DOHH2 (cell line): ENCODE data around the gene SLC12A4.
"Not testable (repeated sequence)": the region's sequence is repeated elsewhere in the genome, so short reads cannot be mapped to it uniquely, and the experiment has no call there.

Experiments
- H3F3A ChIP-seq: fragments of 200-600 bp; sonication (generic), shearing (Covaris generic); 2 replicates; pipeline ENCODE4 v1.6.0; 2016; ENCODE audit warnings: antibody characterized with exemption, mild to moderate bottlenecking; ENCODE audit not compliant: control insufficient read depth, insufficient read depth
- H3K27ac ChIP-seq: fragments of 200-600 bp; sonication (generic); 2 replicates; pipeline ENCODE4 v1.5.1; 2014; ENCODE audit warnings: low read depth, mild to moderate bottlenecking, low read length, moderate library complexity
- H3K27me3 ChIP-seq: fragments of 200-600 bp; sonication (generic); 2 replicates; pipeline ENCODE4 v1.6.1; 2014; ENCODE audit warnings: mild to moderate bottlenecking, low read length, mixed read lengths; ENCODE audit not compliant: control insufficient read depth
- H3K36me3 ChIP-seq: fragments of 200-600 bp; sonication (generic); 2 replicates; pipeline ENCODE4 v1.6.1; 2014; ENCODE audit warnings: mild to moderate bottlenecking, low read length, moderate library complexity, mixed read lengths; ENCODE audit not compliant: control insufficient read depth
- H3K4me1 ChIP-seq: fragments of 200-600 bp; sonication (generic); 2 replicates; pipeline ENCODE4 v1.6.1; 2014; ENCODE audit warnings: mild to moderate bottlenecking, low read length, mixed read lengths; ENCODE audit not compliant: control insufficient read depth
- H3K4me2 ChIP-seq: fragments of 200-600 bp; sonication (generic); 2 replicates; pipeline ENCODE4 v1.6.0; 2014; ENCODE audit warnings: mild to moderate bottlenecking, low read length, moderate library complexity
- H3K4me3 ChIP-seq: fragments of 200-600 bp; sonication (generic); 2 replicates; pipeline ENCODE4 v1.5.1; 2014; ENCODE audit warnings: mild to moderate bottlenecking, low read length, mixed read lengths
- H3K79me2 ChIP-seq: fragments of 200-600 bp; sonication (generic); 2 replicates; pipeline ENCODE4 v1.6.1; 2014; ENCODE audit warnings: mild to moderate bottlenecking, low read length, mixed read lengths; ENCODE audit not compliant: control insufficient read depth
- H3K9me2 ChIP-seq: fragments of 200-600 bp; sonication (generic); replicated peaks from 2 replicates; pipeline ENCODE4 v1.6.1; 2014; ENCODE audit warnings: mild to moderate bottlenecking, low read length, mixed read lengths; ENCODE audit not compliant: control insufficient read depth
- H3K9me3 ChIP-seq: fragments of 200-600 bp; sonication (generic); 2 replicates; pipeline ENCODE4 v1.6.1; 2014; ENCODE audit warnings: antibody characterized with exemption, low read length, mixed read lengths; ENCODE audit not compliant: control insufficient read depth, insufficient read depth
- H4K20me1 ChIP-seq: fragments of 200-600 bp; sonication (generic); 2 replicates; pipeline ENCODE4 v1.6.0; 2014; ENCODE audit warnings: low read depth, mild to moderate bottlenecking, antibody characterized with exemption, low read length, moderate library complexity; ENCODE audit not compliant: control insufficient read depth, insufficient read depth
- CTCF ChIP-seq: fragments of 200-600 bp; sonication (generic); IDR thresholded peaks from one replicate; pipeline ENCODE4 v1.5.1; 2014; ENCODE audit warnings: antibody characterized with exemption, mild to moderate bottlenecking, low read depth, low read length; ENCODE audit not compliant: poor library complexity, severe bottlenecking
- EZH2phosphoT487 ChIP-seq: fragments of 200-600 bp; sonication (generic); IDR thresholded peaks from 2 replicates; pipeline ENCODE4 v1.6.1; 2017; ENCODE audit warnings: borderline replicate concordance, mild to moderate bottlenecking, antibody characterized with exemption, low read length, moderate library complexity, mixed read lengths

Gene SLC12A4

GRCh38 chr16:67917852-67918236 lies 50.6 kb downstream of the SLC12A4 start:
- Histone ChIP-seq H3K27ac (no peak overlapping the region), H3K4me2 (no peak overlapping the region), H3F3A (no peaks in the 10 kb centered on the region), H3K9me3 (no peaks in the 10 kb centered on the region), H4K20me1 (0 out of 2 replicates have a peak, but pooled peaks cover 2% of the 10 kb centered on the region), H3K4me3 (no peak overlapping the region), H3K79me2 (no peaks in the 10 kb centered on the region), H3K4me1 (no peaks in the 10 kb centered on the region), H3K27me3 (no peaks in the 10 kb centered on the region), H3K36me3 (no peaks in the 10 kb centered on the region), H3K9me2 (no peaks in the 10 kb centered on the region)
- TF ChIP-seq CTCF (no peak), EZH2phosphoT487 (no peak)

- Histone ChIP-seq H4K20me1 (0 out of 2 replicates have a peak, but pooled peaks cover 2% of the 10 kb centered on the region), H3K79me2 (no peaks in the 10 kb centered on the region), H3K4me2 (no peak overlapping the region)
These were observed 51.1 kb downstream of the SLC12A4 start for GRCh38 chr16:67917140-67917851.

GRCh38 chr16:67915831-67916723 lies 52.4 kb downstream of the SLC12A4 start:
- no peak overlapping the region for H3K27ac ChIP-seq
- no peaks in the 10 kb centered on the region for H3K9me2 ChIP-seq
- no peak overlapping the region for H3K4me2 ChIP-seq
- 0 out of 2 replicates have a peak, but pooled peaks cover 2% of the 10 kb centered on the region for H4K20me1 ChIP-seq
- H3K27me3 ChIP-seq, result no peaks in the 10 kb centered on the region
- TF ChIP-seq EZH2phosphoT487 (no peak), CTCF (no peak)
- H3K36me3 ChIP-seq, result no peaks in the 10 kb centered on the region
- no peaks in the 10 kb centered on the region for H3F3A ChIP-seq
- no peak overlapping the region for H3K4me3 ChIP-seq
- H3K79me2 ChIP-seq, result no peaks in the 10 kb centered on the region
- no peaks in the 10 kb centered on the region for H3K4me1 ChIP-seq
- no peaks in the 10 kb centered on the region for H3K9me3 ChIP-seq

More at GRCh38 chr16:67917140-67917851, 51.1 kb downstream of the SLC12A4 start:
- Histone ChIP-seq H3F3A (no peaks in the 10 kb centered on the region), H3K36me3 (no peaks in the 10 kb centered on the region), H3K9me2 (no peaks in the 10 kb centered on the region), H3K4me1 (no peaks in the 10 kb centered on the region), H3K27me3 (no peaks in the 10 kb centered on the region), H3K4me3 (no peak overlapping the region), H3K9me3 (no peaks in the 10 kb centered on the region), H3K27ac (no peak overlapping the region)
- TF ChIP-seq EZH2phosphoT487, result no peak
- TF ChIP-seq CTCF, result no peak

GRCh38 chr16:67915496-67915769 lies 53.0 kb downstream of the SLC12A4 start:
- H4K20me1 ChIP-seq, H3K27me3 ChIP-seq, H3K4me1 ChIP-seq, H3K36me3 ChIP-seq, H3K27ac ChIP-seq, H3K9me3 ChIP-seq, H3K4me2 ChIP-seq, H3K79me2 ChIP-seq, H3K9me2 ChIP-seq, H3F3A ChIP-seq, H3K4me3 ChIP-seq: not testable (repeated sequence)
